Mammary epithelial cell (primary cell): Measurements from ENCODE around the gene CBLN3.

ENCODE experiments used
- CTCF ChIP-seq, 2 donors: IDR thresholded peaks in 1 of 2; conservative IDR thresholded peaks in 1 of 2; 2 replicates each; pipeline ENCODE4 v1.5.1; 2011 to 2012; ENCODE audit warnings: inconsistent platforms in 2 of 2, low read length in 2 of 2, mild to moderate bottlenecking in 2 of 2, control low read depth in 1 of 2, low read depth in 1 of 2; ENCODE audit not compliant: insufficient read depth in 1 of 2; ENCODE audit errors: extremely low read depth in 1 of 2
- EZH2 ChIP-seq: IDR thresholded peaks from 2 replicates; pipeline ENCODE4 v1.6.1; 2012; ENCODE audit warnings: low read length, inconsistent platforms, borderline replicate concordance

- no peak for TF ChIP-seq CTCF (conservative IDR thresholded peaks at IDR 0.05 in 1 of 2, IDR thresholded peaks at IDR 0.05 in 1 of 2; ENCODE audit: extremely low read depth in 1 of 2, insufficient read depth in 1 of 2, low read depth in 1 of 2, low read length in 2 of 2)
- TF ChIP-seq EZH2 = no peak
Observed at GRCh38 chr14:24437020-24437735, 7.7 kb upstream of the CBLN3 start.
